ENCODE measurements around the gene C12orf76. TPM values are rescaled to one million over a fixed set of nuclear protein-coding genes. Genes with fewer than 3 reads are reported as not detected.

C12orf76 gene
- total and polyA plus RNA-seq, 9 of the 15 experiments (the other 6 are each of a cell fraction or from before 2014, with no cell fraction given), result 6.3 to 38.6 (median 12.3) TPM

- H3K9ac ChIP-seq (ENCODE audit: insufficient read depth in 1 of 2, low read depth in 2 of 2, low read length in 2 of 2), result peak overlapping the region in 1 of 2 experiments; percentile 51; a peak in 1 of 4 replicates
- H3K79me2 ChIP-seq (ENCODE audit: control insufficient read depth, insufficient read depth, low read length), result no peaks in the 10 kb centered on the region
- H3K4me1 ChIP-seq (replicated peaks in 1 of 2; ENCODE audit: control insufficient read depth in 2 of 2, insufficient read depth in 2 of 2, low read length in 2 of 2), result peaks cover 6 to 41% of the 10 kb centered on the region in 2 experiments
- POLR2A ChIA-PET, result interaction anchor here (0.6 to 2.5 kb wide), 6 partner anchors 15 to 390 kb away, joined by 3 to 13 read pairs (median 4); no protein-coding TSS in a partner anchor
- no peaks in the 10 kb centered on the region for H3K9me3 ChIP-seq (replicated peaks; ENCODE audit: control insufficient read depth, insufficient read depth, low read depth, low read length)
- no peak overlapping the region for H3K4me3 ChIP-seq
- no peaks in the 10 kb centered on the region for H4K20me1 ChIP-seq (replicated peaks; ENCODE audit: control insufficient read depth, insufficient read depth, low read length)
- H3K27me3 ChIP-seq (ENCODE audit: control insufficient read depth in 2 of 2, insufficient read depth in 2 of 2, low read length in 2 of 2), result no peaks in the 10 kb centered on the region
- DNase-seq (ENCODE audit: extremely low read depth in 1 of 4, low spot score in 3 of 4), result no peak
- no peak for ATAC-seq
- 89% methylated on average over 9 of the region's 9 CpGs for WGBS (ENCODE audit: insufficient coverage, low coverage, missing lambda C conversion rate)
- peak overlapping the region; percentile 80; the same call in 2 of the 3 replicates for H3K27ac ChIP-seq (ENCODE audit: extremely low read depth, low read depth, low read length)
- H3K4me2 ChIP-seq (ENCODE audit: insufficient read depth, low read length), result peak overlapping the region; percentile 75
- no TSS peak for BruUV-seq (replicated peaks)
- CTCF ChIA-PET (ENCODE audit: low intra/inter-chr PET ratio), result no interaction called here
- no peak for FAIRE-seq
- peak overlapping the region; percentile 90 for H2AFZ ChIP-seq (ENCODE audit: low read depth, low read length)
- no peaks in the 10 kb centered on the region for H3K36me3 ChIP-seq (ENCODE audit: control insufficient read depth, insufficient read depth, low read length)
- no peaks in the 10 kb centered on the region for H3K9me1 ChIP-seq (ENCODE audit: control insufficient read depth, insufficient read depth, low read length)
- in situ Hi-C loops (cut with MboI), result no loop called here
- TF ChIP-seq PRDM10 (IDR thresholded peaks at IDR 0.05; ENCODE audit: partially characterized antibody) (peak; percentile 67), ZNF77 (CRISPR knock-in tag; IDR thresholded peaks at IDR 0.05) (no peak), KLF13 (tag; IDR thresholded peaks at IDR 0.05; ENCODE audit: borderline replicate concordance, low read depth) (no peak), ZNF316 (IDR thresholded peaks at IDR 0.05) (peak; percentile 19; the same call in 1 of the 2 replicates), ZNF764 (CRISPR knock-in tag; IDR thresholded peaks at IDR 0.05; ENCODE audit: low read depth) (no peak)
- TF ChIP-seq, protein P1, sequence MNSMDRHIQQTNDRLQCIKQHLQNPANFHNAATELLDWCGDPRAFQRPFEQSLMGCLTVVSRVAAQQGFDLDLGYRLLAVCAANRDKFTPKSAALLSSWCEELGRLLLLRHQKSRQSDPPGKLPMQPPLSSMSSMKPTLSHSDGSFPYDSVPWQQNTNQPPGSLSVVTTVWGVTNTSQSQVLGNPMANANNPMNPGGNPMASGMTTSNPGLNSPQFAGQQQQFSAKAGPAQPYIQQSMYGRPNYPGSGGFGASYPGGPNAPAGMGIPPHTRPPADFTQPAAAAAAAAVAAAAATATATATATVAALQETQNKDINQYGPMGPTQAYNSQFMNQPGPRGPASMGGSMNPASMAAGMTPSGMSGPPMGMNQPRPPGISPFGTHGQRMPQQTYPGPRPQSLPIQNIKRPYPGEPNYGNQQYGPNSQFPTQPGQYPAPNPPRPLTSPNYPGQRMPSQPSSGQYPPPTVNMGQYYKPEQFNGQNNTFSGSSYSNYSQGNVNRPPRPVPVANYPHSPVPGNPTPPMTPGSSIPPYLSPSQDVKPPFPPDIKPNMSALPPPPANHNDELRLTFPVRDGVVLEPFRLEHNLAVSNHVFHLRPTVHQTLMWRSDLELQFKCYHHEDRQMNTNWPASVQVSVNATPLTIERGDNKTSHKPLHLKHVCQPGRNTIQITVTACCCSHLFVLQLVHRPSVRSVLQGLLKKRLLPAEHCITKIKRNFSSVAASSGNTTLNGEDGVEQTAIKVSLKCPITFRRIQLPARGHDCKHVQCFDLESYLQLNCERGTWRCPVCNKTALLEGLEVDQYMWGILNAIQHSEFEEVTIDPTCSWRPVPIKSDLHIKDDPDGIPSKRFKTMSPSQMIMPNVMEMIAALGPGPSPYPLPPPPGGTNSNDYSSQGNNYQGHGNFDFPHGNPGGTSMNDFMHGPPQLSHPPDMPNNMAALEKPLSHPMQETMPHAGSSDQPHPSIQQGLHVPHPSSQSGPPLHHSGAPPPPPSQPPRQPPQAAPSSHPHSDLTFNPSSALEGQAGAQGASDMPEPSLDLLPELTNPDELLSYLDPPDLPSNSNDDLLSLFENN (IDR thresholded peaks at IDR 0.05; ENCODE audit: low read depth in 2 of 2, low read length in 2 of 2), result no peak
- TF ChIP-seq, protein P2, sequence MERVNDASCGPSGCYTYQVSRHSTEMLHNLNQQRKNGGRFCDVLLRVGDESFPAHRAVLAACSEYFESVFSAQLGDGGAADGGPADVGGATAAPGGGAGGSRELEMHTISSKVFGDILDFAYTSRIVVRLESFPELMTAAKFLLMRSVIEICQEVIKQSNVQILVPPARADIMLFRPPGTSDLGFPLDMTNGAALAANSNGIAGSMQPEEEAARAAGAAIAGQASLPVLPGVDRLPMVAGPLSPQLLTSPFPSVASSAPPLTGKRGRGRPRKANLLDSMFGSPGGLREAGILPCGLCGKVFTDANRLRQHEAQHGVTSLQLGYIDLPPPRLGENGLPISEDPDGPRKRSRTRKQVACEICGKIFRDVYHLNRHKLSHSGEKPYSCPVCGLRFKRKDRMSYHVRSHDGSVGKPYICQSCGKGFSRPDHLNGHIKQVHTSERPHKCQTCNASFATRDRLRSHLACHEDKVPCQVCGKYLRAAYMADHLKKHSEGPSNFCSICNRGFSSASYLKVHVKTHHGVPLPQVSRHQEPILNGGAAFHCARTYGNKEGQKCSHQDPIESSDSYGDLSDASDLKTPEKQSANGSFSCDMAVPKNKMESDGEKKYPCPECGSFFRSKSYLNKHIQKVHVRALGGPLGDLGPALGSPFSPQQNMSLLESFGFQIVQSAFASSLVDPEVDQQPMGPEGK (CRISPR knock-in tag; IDR thresholded peaks at IDR 0.05; ENCODE audit: borderline replicate concordance), result no peak
- intact Hi-C loops (cut with micrococcal nuclease), result no loop called here
Observed at GRCh38 chr12:110058875-110059615, 10.7 kb upstream of the C12orf76 start.

Measured in K562 (cell line).